Motor neuron (in vitro differentiated cells): ENCODE data around the gene TJAP1. TPM values are rescaled to one million over a fixed set of nuclear protein-coding genes. Genes with fewer than 3 reads are reported as not detected.
A peak's percentile ranks its signal among the peaks of the same experiment; 100 is the strongest.
"Not testable (repeated sequence)": the region's sequence is repeated elsewhere in the genome, so short reads cannot be mapped to it uniquely, and the experiment has no call there.

Experiments used
- ATAC-seq, 8 experiments: fragments of 200-7000 bp; cut with Tn5 transposase; replicated peaks in 6 of 8; 2 replicates each; pipeline ENCODE4 v1.8.0; 2021; ENCODE audit warnings: mild to moderate bottlenecking in 8 of 8, moderate library complexity in 8 of 8
- H3K27ac ChIP-seq, 2 donors: fragments of 250-450 bp; sonication (Bioruptor Pico); 2 replicates each; pipeline ENCODE4 v1.9.0; 2021; ENCODE audit warnings: antibody characterized with exemption in 2 of 2, mild to moderate bottlenecking in 2 of 2, moderate library complexity in 1 of 2
- H3K4me1 ChIP-seq, 2 donors: fragments of 250-450 bp; sonication (Bioruptor Pico); replicated peaks in 1 of 2; 2 replicates each; pipeline ENCODE4 v1.6.1; 2021; ENCODE audit warnings: antibody characterized with exemption in 2 of 2, mild to moderate bottlenecking in 2 of 2, moderate library complexity in 1 of 2
- H3K4me3 ChIP-seq, 5 donors: fragments of 250-450 bp; sonication (Bioruptor Pico); 2 replicates each; pipeline ENCODE4 v1.9.0; 2021; ENCODE audit warnings: antibody characterized with exemption in 5 of 5, mild to moderate bottlenecking in 5 of 5, moderate library complexity in 4 of 5
- WGBS, 10 experiments: fragments of 450-650 bp; shearing (Covaris generic); methylation state at CpG; one replicate each; pipeline ENCODE4 v1.0.0; 2022; 5-methylcytosine and 5-hydroxymethylcytosine counted together
- in situ Hi-C, 9 experiments: fragments of 400-800 bp; cut with MboI; loops; one replicate each; pipeline ENCODE4 v1.15.0; 2021; ENCODE audit warnings: low sequenced_read_pairs in 9 of 9, low pct_unique_long_range_greater_than_20kb in 2 of 9; ENCODE audit not compliant: unreplicated experiment in 9 of 9
- total RNA-seq, 8 experiments: library from RNA; unstranded; fragments of 300-600 nt; gene quantifications; 2 replicates each; pipeline versions ENCODE4 v1.2.3 to v1.2.4, GENCODE V29; 2022

Gene TJAP1
- total RNA-seq, 8 experiments from 2014 or later = 7.4 to 24.2 (median 12.7) TPM

- peak overlapping the region; percentile 44 to 91 (median 56) for H3K4me3 ChIP-seq
- 0% methylated on average over 1 of the region's 97 CpGs; no CpG with 5 or more reads in 9 of the 10 experiments for WGBS, 10 experiments
- in situ Hi-C loops = loop anchor here in 1 of 9 experiments (10.0 kb wide), 1 partner anchor 50 kb away; no protein-coding TSS in a partner anchor
- peaks cover 0 to 6% of the 10 kb centered on the region in 2 donors for H3K4me1 ChIP-seq
- H3K27ac ChIP-seq = peak overlapping the region; percentile 7 to 15
- ATAC-seq = peak; percentile 73 to 85 (median 78)
Measured at GRCh38 chr6:43454696-43455530, 22.5 kb upstream of the TJAP1 start.

- peak within 1 kb of the TSS; percentile 16 to 53 for H3K27ac ChIP-seq
- peaks cover 0 to 6% of the 10 kb centered on the region in 2 donors for H3K4me1 ChIP-seq
- H3K4me3 ChIP-seq = peak within 1 kb of the TSS; percentile 44 to 91 (median 56)
- 0 to 20% (median 5%) methylated on average over 1 to 13 of the region's 55 CpGs; no CpG with 5 or more reads in 6 of the 10 experiments for WGBS, 10 experiments
- ATAC-seq = peak; percentile 36 to 67 (median 61)
- in situ Hi-C loops = loop anchor here in 1 of 9 experiments (10.0 kb wide), 1 partner anchor 49 kb away; no protein-coding TSS in a partner anchor
Measured at GRCh38 chr6:43455531-43456428, 21.6 kb upstream of the TJAP1 start, which contains the start of gene DLK2. Gene DLK2, minus strand, starts transcription at chr6:43455548. Its CDS starts 723 bp downstream, at chr6:43454825.

- WGBS, 10 experiments = 6 to 95% (median 63%) methylated on average over 1 to 9 of the region's 9 CpGs
- in situ Hi-C loops = loop anchor here in 1 of 9 experiments (10.0 kb wide), 1 partner anchor 47 kb away; no protein-coding TSS in a partner anchor
- H3K4me1 ChIP-seq = peaks cover 0 to 6% of the 10 kb centered on the region in 2 donors
- no peak overlapping the region for H3K4me3 ChIP-seq
- H3K27ac ChIP-seq = no peak overlapping the region
- no peak for ATAC-seq
Measured at GRCh38 chr6:43457643-43458042, 19.7 kb upstream of the TJAP1 start.

- H3K4me3 ChIP-seq, H3K4me1 ChIP-seq, ATAC-seq, H3K27ac ChIP-seq: not testable (repeated sequence)
- in situ Hi-C loops = loop anchor here in 1 of 9 experiments (10.0 kb wide), 1 partner anchor 47 kb away; no protein-coding TSS in a partner anchor
- WGBS, 10 experiments = 80 to 100% (median 93%) methylated on average over 1 to 5 of the region's 15 CpGs
Measured at GRCh38 chr6:43458154-43458553, 19.2 kb upstream of the TJAP1 start.

- ATAC-seq = no peak
- Histone ChIP-seq H3K4me1 (no peaks in the 10 kb centered on the region), H3K4me3 (no peak overlapping the region), H3K27ac (no peak overlapping the region)
- in situ Hi-C loops = loop anchor here in 1 of 9 experiments (10.0 kb wide), 1 partner anchor 45 kb away; no protein-coding TSS in a partner anchor
- 57 to 86% (median 69%) methylated on average over 1 of the region's 1 CpG; no CpG with 5 or more reads in 6 of the 10 experiments for WGBS, 10 experiments
Measured at GRCh38 chr6:43459535-43459934, 17.8 kb upstream of the TJAP1 start.

- Histone ChIP-seq H3K4me3 (no peak overlapping the region), H3K27ac (no peak overlapping the region), H3K4me1 (no peaks in the 10 kb centered on the region)
- WGBS, 10 experiments = 73 to 100% (median 83%) methylated on average over 1 to 4 of the region's 4 CpGs; no CpG with 5 or more reads in 5 of the 10 experiments
- ATAC-seq = no peak
- in situ Hi-C loops = no loop called here
Measured at GRCh38 chr6:43460032-43460431, 17.3 kb upstream of the TJAP1 start.

- no peak overlapping the region for H3K4me3 ChIP-seq
Measured at GRCh38 chr6:43461936-43462335, 15.4 kb upstream of the TJAP1 start.

GRCh38 chr6:43464337-43464736, 13.0 kb upstream of the TJAP1 start:
- in situ Hi-C loops = no loop called here
- no peak overlapping the region for H3K4me3 ChIP-seq
- no peak for ATAC-seq

More at GRCh38 chr6:43461936-43462335, 15.4 kb upstream of the TJAP1 start:
- ATAC-seq = no peak
- no peak overlapping the region for H3K27ac ChIP-seq
- H3K4me1 ChIP-seq = no peaks in the 10 kb centered on the region
- 20 to 100% (median 65%) methylated on average over 1 to 5 of the region's 5 CpGs; no CpG with 5 or more reads in 1 of the 10 experiments for WGBS, 10 experiments
- in situ Hi-C loops = no loop called here

GRCh38 chr6:43465948-43466347, 11.4 kb upstream of the TJAP1 start:
- in situ Hi-C loops = no loop called here
- WGBS, 10 experiments = 17 to 67% (median 44%) methylated on average over 1 of the region's 2 CpGs; no CpG with 5 or more reads in 5 of the 10 experiments
- Histone ChIP-seq H3K4me3 (no peak overlapping the region), H3K27ac (no peak overlapping the region), H3K4me1 (peaks cover 0 to 6% of the 10 kb centered on the region in 2 donors)
- no peak for ATAC-seq

More at GRCh38 chr6:43464337-43464736, 13.0 kb upstream of the TJAP1 start:
- Histone ChIP-seq H3K27ac (no peak overlapping the region), H3K4me1 (peaks cover 0 to 4% of the 10 kb centered on the region in 2 donors)
- 65 to 94% (median 83%) methylated on average over 2 to 8 of the region's 8 CpGs; no CpG with 5 or more reads in 2 of the 10 experiments for WGBS, 10 experiments

- in situ Hi-C loops, H3K27ac ChIP-seq, H3K4me3 ChIP-seq, ATAC-seq, H3K4me1 ChIP-seq: not testable (repeated sequence)
- 43 to 100% (median 61%) methylated on average over 1 to 5 of the region's 5 CpGs; no CpG with 5 or more reads in 2 of the 10 experiments for WGBS, 10 experiments
Measured at GRCh38 chr6:43467265-43467664, 10.1 kb upstream of the TJAP1 start.

GRCh38 chr6:43467752-43468151, 9.6 kb upstream of the TJAP1 start:
- 45 to 100% (median 83%) methylated on average over 1 to 4 of the region's 4 CpGs; no CpG with 5 or more reads in 5 of the 10 experiments for WGBS, 10 experiments
- no peak overlapping the region for H3K4me3 ChIP-seq
- ATAC-seq = no peak
- no peak overlapping the region for H3K27ac ChIP-seq
- in situ Hi-C loops = no loop called here
- peaks cover 0 to 6% of the 10 kb centered on the region in 2 donors for H3K4me1 ChIP-seq

GRCh38 chr6:43468240-43468639, 9.1 kb upstream of the TJAP1 start:
- in situ Hi-C loops = no loop called here
- ATAC-seq = no peak
- Histone ChIP-seq H3K4me3 (no peak overlapping the region), H3K4me1 (peaks cover 0 to 6% of the 10 kb centered on the region in 2 donors), H3K27ac (no peak overlapping the region)
- WGBS, 10 experiments = 50 to 88% (median 70%) methylated on average over 1 to 4 of the region's 4 CpGs; no CpG with 5 or more reads in 5 of the 10 experiments
